Stimulated activated CD8-positive, alpha-beta memory T cell treated with anti-CD3 and anti-CD28 coated beads, Interleukin-7, amount 100 ng/mL, for 48 hours (primary cell): ENCODE measurements around the gene ISCA2.

Source experiments
- DNase-seq, 2 donors: peaks; one replicate each; pipeline ENCODE4 v3.0.0-alpha.2; 2020; ENCODE audit warnings: low read depth in 1 of 2; ENCODE audit errors: extremely low read depth in 1 of 2

ISCA2 gene

DNA sequence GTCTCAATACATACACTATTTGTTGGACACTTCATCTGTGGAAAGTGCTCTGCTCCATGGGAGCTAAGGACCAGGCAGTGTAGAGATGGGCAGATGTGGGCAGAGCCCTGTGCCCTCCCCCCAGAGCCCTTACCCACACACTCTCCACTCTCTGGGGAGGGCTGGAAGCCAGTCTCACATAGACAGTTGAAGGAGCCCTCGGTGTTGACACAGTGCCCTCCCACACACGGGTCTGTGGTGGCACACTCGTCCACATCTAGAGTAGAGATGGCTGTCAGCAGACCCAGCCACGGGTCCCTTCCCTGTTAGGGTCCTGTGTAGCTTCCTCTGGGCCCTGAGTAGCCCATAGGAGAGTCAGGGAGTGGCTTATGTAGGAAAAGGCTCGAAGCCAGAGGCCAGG lies 14.3 kb downstream of the ISCA2 start:
- no peak for DNase-seq

DNA sequence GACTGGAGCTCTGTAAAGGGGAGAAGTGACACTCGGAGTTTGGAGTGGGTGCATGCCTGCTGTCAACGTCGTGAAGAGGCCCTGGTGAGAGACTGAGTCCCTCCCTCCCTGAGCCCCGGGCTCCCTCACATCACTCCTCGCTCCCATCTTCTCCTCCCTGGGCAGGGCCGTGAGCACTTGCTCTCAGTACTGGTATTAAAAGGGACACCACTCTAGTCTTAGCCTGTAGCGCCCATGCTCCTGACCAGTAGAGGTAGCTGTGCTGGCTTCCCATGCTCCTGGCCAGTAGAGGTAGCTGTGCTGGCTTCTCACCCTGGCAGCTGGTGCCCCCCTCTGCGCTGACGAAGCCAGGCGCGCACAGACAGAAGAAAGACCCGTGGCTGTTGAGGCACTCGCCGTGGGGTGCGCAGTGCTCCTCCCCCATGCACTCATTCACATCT lies 14.7 kb downstream of the ISCA2 start:
- no peak for DNase-seq

DNA sequence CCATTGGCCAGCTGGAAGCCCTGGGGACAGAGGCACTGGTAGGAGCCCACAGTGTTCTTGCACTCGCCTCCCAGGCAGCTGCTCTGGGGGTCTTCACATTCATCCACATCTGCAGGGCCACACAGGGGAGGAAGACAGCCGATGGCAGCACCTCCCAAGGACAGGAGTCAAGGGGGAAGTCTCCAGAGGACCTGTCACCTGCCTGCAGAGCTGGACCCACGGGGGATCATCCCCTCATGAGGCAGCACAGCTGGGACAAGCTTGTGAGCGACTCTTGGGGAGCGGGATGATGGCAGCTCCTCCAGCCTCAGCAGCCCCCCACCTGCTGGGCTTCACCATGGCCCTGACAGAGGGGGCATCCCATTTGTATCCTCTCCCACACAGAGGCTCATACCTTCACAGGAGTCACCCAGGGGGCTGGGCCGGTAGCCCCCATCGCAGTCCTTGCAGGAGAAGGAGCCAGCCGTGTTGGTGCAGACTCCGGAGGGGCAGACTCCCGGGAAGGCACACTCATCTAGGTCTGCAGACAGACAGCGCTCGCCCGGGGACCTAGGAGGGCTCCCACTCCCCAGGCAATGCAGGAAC lies 15.4 kb downstream of the ISCA2 start:
- DNase-seq = no peak

DNA sequence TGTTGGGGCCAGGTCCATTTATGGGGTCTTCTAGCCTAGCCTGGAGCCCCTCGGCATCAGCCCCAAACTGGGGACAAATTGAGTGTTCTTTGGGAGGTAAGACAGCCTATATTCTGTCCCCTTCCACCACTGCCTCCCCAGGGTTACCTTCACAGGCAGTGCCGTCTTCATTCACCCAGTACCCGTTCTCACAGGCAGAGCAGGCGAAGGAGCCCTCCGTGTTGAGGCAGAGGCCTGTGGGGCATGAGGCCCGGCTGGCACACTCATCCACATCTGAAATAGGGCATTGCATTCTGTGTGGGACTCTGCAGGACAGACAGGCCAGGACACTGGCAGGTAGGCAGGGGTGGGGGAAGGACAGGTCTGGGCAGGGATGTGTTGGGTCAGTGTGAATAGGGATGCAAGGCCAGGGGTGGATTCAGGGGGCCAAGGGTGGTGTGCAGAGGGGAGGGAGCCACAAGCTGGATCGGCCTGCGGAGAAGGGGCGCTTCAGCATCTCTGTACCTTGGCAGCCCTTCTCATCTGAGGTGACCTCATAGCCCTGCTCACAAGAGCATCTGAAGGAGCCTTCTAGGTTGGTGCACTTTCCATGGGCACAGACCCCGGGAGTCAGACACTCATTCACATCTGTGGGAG lies 16.1 kb downstream of the ISCA2 start:
- no peak for DNase-seq

DNA sequence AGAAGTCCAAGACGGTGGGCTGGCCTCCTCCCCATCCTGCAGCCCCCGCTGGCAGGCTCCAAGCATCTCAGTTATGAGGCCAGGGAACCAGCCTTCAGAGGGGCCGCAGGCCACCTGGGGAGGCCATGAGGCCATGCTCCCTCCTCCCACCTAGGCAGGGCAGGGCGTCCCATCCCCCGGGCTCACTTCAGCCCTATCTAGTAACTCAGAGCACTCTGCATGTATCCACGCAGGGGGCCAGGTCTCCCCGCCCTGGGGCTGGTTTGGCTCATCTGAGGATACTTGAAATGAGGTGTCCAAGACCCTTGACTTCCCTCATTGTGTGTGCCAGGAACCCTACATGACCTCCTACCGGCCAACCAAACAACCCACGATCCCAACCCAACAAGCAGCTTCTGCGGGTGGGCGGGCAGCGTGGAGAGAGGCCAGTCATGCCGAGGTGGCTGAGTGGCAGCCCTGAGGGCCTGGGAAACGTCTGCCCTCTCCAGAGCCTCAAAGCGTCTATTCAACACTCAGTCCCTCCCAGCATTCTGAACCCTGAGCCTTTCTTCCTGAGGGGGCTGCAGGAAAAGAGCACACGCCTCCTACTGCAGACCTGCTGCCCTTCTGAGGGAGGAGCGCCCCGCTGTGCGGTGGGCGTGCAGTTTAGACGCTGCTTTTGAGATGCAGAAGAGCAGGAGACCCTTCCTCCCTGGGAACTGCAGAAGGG lies 16.8 kb downstream of the ISCA2 start:
- DNase-seq = no peak

DNA sequence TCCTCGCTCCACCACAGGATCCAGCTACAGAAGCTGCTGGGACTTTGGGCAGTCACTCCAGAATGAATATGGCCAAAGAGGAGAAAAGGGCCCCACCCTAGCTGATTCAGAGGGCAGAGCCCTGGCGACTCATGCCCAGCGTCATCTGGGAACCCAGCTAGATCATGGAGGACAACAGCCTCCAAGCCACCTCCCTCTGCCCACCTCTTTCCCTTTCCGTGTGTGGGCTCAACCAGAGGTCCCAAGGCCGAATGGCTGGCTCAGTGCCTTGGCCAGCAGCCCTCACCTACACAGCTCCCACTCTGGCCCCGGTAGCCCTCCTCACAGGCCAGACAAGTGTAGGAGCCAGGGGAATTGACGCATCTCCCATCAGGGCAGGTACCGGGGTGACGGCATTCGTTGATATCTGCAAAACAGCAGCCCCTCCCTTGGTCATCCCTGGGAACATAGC lies 17.4 kb downstream of the ISCA2 start:
- no peak for DNase-seq

- no peak for DNase-seq
Observed at GRCh38 chr14:74511966-74512830, 18.6 kb downstream of the ISCA2 start.

DNA sequence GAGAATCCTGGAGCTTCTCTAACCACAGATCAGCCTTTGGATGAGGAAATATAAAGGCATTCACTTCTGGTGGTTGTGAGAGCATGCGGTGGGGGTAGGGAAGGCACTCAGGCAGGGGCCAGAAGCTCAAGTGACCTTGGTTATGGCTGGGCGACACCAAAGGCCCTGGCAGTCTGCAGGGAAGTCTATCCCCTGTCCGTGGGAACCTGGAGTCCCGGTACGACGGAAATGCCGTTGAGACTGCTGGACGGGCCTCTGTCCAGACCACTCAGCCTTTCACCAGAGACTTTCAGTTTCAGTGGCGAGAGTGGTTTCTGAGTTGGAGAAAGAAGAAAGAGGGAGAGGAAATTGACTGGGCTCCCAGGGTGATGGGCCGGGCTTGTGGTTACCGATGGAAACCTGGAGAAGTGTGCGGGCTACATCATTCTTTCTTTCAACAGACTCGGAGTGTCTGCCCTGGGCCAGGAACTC lies 20.9 kb downstream of the ISCA2 start:
- DNase-seq = no peak

- no peak for DNase-seq
Observed at GRCh38 chr14:74515891-74516412, 22.4 kb downstream of the ISCA2 start.

- no peak for DNase-seq
Observed at GRCh38 chr14:74516451-74517160, 23.0 kb downstream of the ISCA2 start.

DNA sequence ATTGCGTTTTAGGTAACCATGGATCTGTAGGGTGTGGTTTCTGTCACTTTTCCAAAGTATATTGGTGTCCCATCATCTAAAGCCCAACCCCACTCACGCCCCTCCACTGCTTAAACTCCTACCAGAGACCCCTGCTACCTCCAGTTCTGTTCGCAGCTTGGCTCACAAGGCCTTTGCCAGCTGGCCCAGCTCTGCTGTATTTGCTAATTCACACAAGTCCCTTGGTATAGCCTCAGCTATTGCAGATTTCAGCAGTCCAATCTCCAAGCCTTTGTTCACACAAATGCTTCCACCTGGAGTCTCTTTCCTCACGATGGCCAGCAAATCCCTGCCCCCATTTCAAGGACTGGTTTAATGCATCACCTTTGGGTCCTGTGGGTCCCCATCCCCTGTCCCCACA lies 24.2 kb downstream of the ISCA2 start:
- DNase-seq = no peak

DNA sequence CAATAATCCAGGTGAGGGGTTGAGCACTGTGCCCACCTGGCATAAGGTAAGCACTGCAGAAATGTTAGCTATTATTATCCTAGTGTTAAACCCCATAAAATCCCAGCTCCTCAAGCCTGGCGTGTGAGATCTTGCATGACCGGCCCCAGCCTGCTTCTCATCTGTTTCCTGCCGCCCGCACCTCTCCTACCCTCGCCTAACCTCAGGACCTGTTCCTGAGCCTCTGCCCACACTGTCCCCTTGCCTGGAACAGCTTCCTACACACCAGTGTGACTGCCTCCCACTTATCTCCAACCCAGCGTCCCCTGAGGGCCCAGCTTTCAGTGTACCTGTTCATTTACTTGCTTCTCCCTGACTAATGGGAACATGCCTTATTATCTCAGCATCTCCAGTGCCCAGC lies 24.7 kb downstream of the ISCA2 start:
- DNase-seq = no peak

DNA sequence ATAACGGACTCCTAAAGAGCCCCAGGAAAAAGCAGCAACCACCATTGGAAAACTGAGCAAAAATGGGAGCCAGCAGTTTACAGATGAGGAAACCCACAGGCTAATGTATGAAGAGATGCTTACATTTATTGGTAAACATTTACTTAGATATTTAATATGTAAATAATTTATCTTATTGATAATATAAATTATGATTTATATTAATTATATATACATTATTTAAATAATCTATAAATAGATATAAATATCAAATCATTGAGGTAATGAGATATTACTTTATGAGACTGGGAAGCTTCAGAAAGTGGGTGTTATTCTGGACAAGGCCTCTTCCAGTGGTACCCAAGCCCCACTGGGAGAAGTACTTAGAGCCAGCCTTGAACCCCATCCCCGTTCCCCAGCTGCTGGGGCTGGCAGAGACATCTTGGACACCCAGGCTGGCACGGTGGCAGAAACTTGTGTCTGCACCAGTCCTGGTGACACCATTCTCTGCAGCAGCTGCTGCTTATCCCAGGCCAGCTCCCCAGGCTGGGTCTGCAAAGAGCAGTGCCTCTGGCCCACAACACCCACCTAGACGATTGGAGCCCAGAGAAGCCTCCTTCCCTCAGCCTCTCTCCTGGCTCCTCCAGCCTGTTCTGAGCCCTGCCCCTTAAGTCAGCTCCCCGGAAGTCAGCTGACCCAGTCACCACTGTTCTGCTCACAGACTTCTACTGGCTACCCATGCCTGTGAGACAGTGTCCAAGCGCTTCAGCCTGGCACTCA lies 25.9 kb downstream of the ISCA2 start:
- DNase-seq = no peak

DNA sequence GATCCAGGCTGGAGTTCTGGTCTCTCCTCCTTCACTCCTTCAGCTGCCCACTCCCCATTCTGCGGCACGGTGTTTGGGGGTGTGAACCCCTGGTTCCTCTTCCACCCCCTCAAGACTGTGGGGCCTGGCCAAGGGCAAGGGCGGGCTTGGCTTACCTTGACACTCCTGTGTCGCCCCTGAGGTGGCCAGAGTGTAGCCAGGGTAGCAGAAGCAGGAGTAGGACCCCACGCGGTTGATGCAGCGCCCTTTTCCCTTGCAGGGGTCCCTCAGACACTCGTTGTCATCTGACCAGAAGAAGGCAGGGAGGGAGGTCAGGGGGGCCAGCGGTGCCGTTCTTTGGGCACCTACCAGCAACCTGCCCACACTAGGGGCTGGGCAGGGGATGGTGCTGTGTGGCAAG lies 28.2 kb downstream of the ISCA2 start:
- no peak for DNase-seq

DNA sequence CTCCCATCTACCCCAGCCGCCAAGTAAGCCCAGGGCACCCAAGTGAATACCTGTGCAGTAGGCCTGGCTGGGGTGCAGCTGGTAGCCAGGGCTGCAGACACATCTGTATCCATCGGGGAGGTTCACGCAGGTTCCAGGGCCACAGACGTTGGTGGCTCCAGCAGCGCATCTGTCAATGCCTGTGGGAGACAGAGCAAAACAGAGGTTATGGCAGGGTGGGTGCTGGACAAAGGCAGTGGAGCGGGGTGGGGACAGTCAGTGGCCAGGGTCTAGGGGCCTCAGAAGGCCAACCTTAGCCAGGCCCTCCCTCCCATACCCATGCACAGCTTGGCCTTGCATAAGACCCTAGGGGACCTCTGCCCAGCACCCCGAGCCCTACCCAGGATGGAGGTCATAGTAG lies 29.2 kb downstream of the ISCA2 start:
- DNase-seq = no peak

DNA sequence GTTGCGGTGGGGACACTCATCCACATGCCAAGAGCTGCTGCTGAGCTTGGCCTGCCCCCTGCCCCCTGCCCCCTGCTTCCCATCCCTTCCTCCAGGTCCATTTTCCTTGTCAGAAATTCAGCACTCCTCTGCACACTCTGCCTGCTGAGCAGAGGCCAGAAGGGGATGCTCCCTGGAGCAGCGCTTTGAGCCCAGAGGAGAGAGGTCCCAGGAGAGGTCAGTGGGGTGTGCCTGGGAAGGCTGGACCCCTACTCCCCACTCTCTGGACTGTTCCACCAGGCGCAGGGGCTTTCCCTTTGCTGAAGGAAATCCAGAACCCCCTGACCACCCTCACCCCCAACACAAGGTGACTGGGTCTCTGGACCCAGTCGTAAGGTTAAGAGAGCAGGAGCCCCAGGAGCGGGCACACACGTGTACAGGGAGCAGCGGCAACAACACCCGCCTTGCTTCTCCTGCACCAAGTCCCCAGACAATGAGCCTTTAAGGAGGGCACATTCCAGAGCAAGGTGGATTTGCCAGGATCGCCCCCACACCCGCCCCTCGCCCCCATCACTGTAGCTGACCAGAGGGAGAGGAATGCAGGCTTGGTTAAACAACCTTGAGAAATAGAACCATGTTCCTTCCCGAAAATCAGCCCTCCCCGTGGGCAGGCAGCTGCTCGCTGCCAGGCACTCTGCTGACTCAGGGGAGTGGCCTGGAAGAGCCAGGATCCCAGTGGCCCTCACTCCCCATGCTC lies 30.7 kb downstream of the ISCA2 start:
- no peak for DNase-seq

DNA sequence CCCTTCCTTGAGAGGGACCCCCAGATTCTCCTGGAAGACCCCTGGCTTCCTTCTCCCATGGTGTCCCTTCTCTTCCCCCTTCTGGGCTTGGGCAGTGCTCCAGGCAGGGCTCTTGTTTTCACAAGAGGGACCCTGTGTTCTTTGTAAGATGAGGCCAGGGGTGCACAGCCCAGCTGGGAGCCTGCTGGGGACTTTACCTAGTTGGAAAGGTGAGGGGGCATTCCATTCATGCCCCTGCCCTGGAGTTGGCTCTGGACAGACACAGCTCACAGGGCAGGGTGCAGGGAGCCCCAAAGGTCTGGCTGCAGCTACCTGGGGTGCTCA lies 31.2 kb downstream of the ISCA2 start:
- no peak for DNase-seq

DNA sequence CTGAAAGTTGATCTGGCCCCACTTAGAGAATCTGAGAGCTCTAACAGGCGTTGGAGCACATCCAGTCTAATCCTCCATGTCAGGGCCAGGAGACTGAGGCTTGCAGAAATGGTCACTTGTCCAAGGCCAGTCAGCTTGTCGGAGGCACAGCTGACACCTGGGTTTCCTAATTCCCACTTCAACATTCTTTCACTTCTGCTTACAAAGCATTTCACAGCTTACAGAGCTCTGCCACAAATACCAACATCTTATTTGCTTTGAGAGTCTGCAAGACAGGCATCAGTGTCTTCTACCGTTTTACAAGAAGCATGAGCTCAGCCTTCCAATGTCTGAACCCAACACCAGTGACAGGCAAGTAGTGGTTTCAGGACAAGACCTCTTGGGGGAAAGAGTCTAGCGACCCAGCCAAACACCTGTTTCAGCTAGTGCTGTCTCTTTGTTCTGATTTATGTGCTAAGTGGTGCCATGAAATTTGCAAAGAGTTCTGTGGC lies 31.8 kb downstream of the ISCA2 start:
- DNase-seq = no peak
